Measurements from ENCODE around the gene RPL14. TPM values are rescaled to one million over a fixed set of nuclear protein-coding genes. Genes with fewer than 3 reads are reported as not detected.

The RPL14 gene
- 1,555 TPM for polyA plus RNA-seq (2013, experiment 1 of 2)
- polyA plus RNA-seq (2013, experiment 2 of 2): 1,586 TPM

- Histone ChIP-seq H2BK12ac (ENCODE audit: low read length) (no peak within 1 kb of the TSS), H2AK5ac (ENCODE audit: low read depth, low read length) (peak within 1 kb of the TSS; percentile 81), H2BK120ac (ENCODE audit: low read depth, low read length) (no peak within 1 kb of the TSS), H3K79me1 (ENCODE audit: low read depth, low read length) (no peaks in the 10 kb centered on the region), H2BK5ac (ENCODE audit: low read length) (peak within 1 kb of the TSS; percentile 68), H3K9ac (ENCODE audit: low read depth, low read length, poor library complexity) (peak within 1 kb of the TSS; percentile 98), H3K4me1 (ENCODE audit: control insufficient read depth in 2 of 2, insufficient read depth in 1 of 2, low read depth in 1 of 2, low read length in 2 of 2) (peaks cover 6 to 8% of the 10 kb centered on the region in 2 donors), H3K27ac (replicated peaks; ENCODE audit: low read length) (no peak within 1 kb of the TSS), H2BK15ac (ENCODE audit: low read length) (no peak within 1 kb of the TSS), H3K14ac (ENCODE audit: low read length) (peak within 1 kb of the TSS; percentile 79), H3K4me3 (ENCODE audit: low read length in 2 of 2) (peak within 1 kb of the TSS; percentile 82 to 98), H2AFZ (ENCODE audit: low read length) (peak within 1 kb of the TSS; percentile 71), H3K27me3 (ENCODE audit: control insufficient read depth in 3 of 3, insufficient read depth in 3 of 3, low read depth in 1 of 3, low read length in 3 of 3) (no peaks in the 10 kb centered on the region), H3K9me3 (replicated peaks in 1 of 2; ENCODE audit: control insufficient read depth in 2 of 2, insufficient read depth in 1 of 2, low read depth in 1 of 2, low read length in 2 of 2) (no peaks in the 10 kb centered on the region), H3K36me3 (replicated peaks in 1 of 2; ENCODE audit: control insufficient read depth in 2 of 2, insufficient read depth in 2 of 2, low read length in 2 of 2) (peaks cover 17 to 44% of the 10 kb centered on the region in 2 donors), H4K8ac (ENCODE audit: low read depth, low read length) (no peak within 1 kb of the TSS), H3K4me2 (ENCODE audit: insufficient read depth, low read length, poor library complexity, severe bottlenecking) (peak within 1 kb of the TSS; percentile 52), H4K91ac (ENCODE audit: low read depth, low read length, poor library complexity) (no peak within 1 kb of the TSS), H3K18ac (ENCODE audit: low read length) (peak within 1 kb of the TSS; percentile 85), H3K23ac (ENCODE audit: low read depth, low read length, poor library complexity) (peak within 1 kb of the TSS; percentile 89), H3K4ac (ENCODE audit: low read length) (no peak within 1 kb of the TSS)
- DNase-seq (ENCODE audit: low spot score): peak; percentile 87
- WGBS, 2 donors (ENCODE audit: extremely low coverage in 2 of 2, insufficient read length in 2 of 2, insufficient replicate concordance in 1 of 2): no CpG with 5 or more reads among the region's 79 CpGs
Observed at GRCh38 chr3:40456940-40457823, at the start of gene RPL14. RPL14 (plus strand) TSS chr3:40457339; CDS start chr3:40457472, 133 bp downstream.

DNA sequence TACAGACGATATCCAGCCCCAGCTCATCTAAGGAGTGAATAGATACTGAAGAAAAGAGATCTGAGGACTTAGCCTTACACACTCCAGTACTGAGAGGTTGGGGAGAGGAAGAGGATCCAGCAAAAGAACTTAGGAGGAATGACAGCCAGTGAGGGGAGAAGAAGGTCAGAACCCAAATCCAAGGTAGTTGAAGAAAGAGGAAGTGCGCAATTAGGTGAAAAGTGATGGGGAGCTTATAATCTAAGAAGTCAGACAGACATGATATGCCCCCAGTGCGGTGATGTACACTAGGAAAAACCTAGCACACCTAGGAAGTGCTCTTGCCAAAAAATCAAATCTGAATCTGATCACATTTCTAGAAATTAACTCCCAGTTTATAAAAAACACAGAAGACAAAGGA is 49.5 kb upstream of the RPL14 start:
- no peak for DNase-seq (ENCODE audit: low spot score)
- Histone ChIP-seq H2BK120ac (ENCODE audit: low read depth, low read length) (no peak overlapping the region), H3K9me3 (replicated peaks in 1 of 2; ENCODE audit: control insufficient read depth in 2 of 2, insufficient read depth in 1 of 2, low read depth in 1 of 2, low read length in 2 of 2) (no peaks in the 10 kb centered on the region), H2BK12ac (ENCODE audit: low read length) (no peak overlapping the region), H3K23ac (ENCODE audit: low read depth, low read length, poor library complexity) (no peak overlapping the region), H3K4me3 (ENCODE audit: low read length in 2 of 2) (no peak overlapping the region), H3K4ac (ENCODE audit: low read length) (no peak overlapping the region), H4K91ac (ENCODE audit: low read depth, low read length, poor library complexity) (no peak overlapping the region), H3K4me2 (ENCODE audit: insufficient read depth, low read length, poor library complexity, severe bottlenecking) (no peak overlapping the region), H3K14ac (ENCODE audit: low read length) (no peak overlapping the region), H2BK5ac (ENCODE audit: low read length) (no peak overlapping the region), H3K36me3 (replicated peaks in 1 of 2; ENCODE audit: control insufficient read depth in 2 of 2, insufficient read depth in 2 of 2, low read length in 2 of 2) (no peaks in the 10 kb centered on the region), H3K79me1 (ENCODE audit: low read depth, low read length) (no peaks in the 10 kb centered on the region), H2AK5ac (ENCODE audit: low read depth, low read length) (no peak overlapping the region), H3K18ac (ENCODE audit: low read length) (no peak overlapping the region), H2AFZ (ENCODE audit: low read length) (no peak overlapping the region), H2BK15ac (ENCODE audit: low read length) (no peak overlapping the region), H3K4me1 (ENCODE audit: control insufficient read depth in 2 of 2, insufficient read depth in 1 of 2, low read depth in 1 of 2, low read length in 2 of 2) (no peaks in the 10 kb centered on the region), H4K8ac (ENCODE audit: low read depth, low read length) (no peak overlapping the region), H3K9ac (ENCODE audit: low read depth, low read length, poor library complexity) (no peak overlapping the region), H3K27me3 (ENCODE audit: control insufficient read depth in 3 of 3, insufficient read depth in 3 of 3, low read depth in 1 of 3, low read length in 3 of 3) (peaks cover 0 to 1% (median 0%) of the 10 kb centered on the region in 3 experiments), H3K27ac (replicated peaks; ENCODE audit: low read length) (no peak overlapping the region)
- WGBS, 2 donors (ENCODE audit: extremely low coverage in 2 of 2, insufficient read length in 2 of 2, insufficient replicate concordance in 1 of 2): no CpG with 5 or more reads among the region's 3 CpGs

DNA sequence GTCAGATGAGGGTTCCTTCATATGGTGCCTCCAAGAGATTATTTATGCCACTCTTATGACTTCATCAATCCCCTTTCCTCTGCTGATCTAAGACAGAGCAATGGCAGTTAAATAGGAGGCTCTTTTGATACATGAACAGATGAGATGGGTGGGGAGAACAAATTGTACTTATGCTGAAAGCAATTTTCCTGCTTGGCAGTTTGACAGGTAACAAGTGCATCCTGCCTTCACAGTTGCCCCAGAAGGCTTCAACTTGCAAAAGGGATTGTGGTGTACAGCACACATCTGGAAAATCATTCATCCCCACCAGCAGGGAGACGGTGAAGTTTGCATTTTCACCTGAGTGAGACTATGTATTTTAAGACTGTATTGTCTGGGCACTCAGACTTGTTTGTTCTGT is 42.9 kb upstream of the RPL14 start:
- no peak overlapping the region for H2AK5ac ChIP-seq (ENCODE audit: low read depth, low read length)
- H3K4me2 ChIP-seq (ENCODE audit: insufficient read depth, low read length, poor library complexity, severe bottlenecking): no peak overlapping the region
- WGBS, 2 donors (ENCODE audit: extremely low coverage in 2 of 2, insufficient read length in 2 of 2, insufficient replicate concordance in 1 of 2): no CpG with 5 or more reads among the region's 1 CpG
- H3K36me3 ChIP-seq (replicated peaks in 1 of 2; ENCODE audit: control insufficient read depth in 2 of 2, insufficient read depth in 2 of 2, low read length in 2 of 2): no peaks in the 10 kb centered on the region
- no peak overlapping the region for H2BK5ac ChIP-seq (ENCODE audit: low read length)
- no peak overlapping the region for H3K9ac ChIP-seq (ENCODE audit: low read depth, low read length, poor library complexity)
- no peak overlapping the region for H3K4me3 ChIP-seq (ENCODE audit: low read length in 2 of 2)
- no peak overlapping the region for H2BK12ac ChIP-seq (ENCODE audit: low read length)
- DNase-seq (ENCODE audit: low spot score): no peak
- H3K79me1 ChIP-seq (ENCODE audit: low read depth, low read length): no peaks in the 10 kb centered on the region
- no peak overlapping the region for H4K8ac ChIP-seq (ENCODE audit: low read depth, low read length)
- no peak overlapping the region for H4K91ac ChIP-seq (ENCODE audit: low read depth, low read length, poor library complexity)
- H3K18ac ChIP-seq (ENCODE audit: low read length): no peak overlapping the region
- H3K23ac ChIP-seq (ENCODE audit: low read depth, low read length, poor library complexity): no peak overlapping the region
- H3K4ac ChIP-seq (ENCODE audit: low read length): no peak overlapping the region
- no peaks in the 10 kb centered on the region for H3K9me3 ChIP-seq (replicated peaks in 1 of 2; ENCODE audit: control insufficient read depth in 2 of 2, insufficient read depth in 1 of 2, low read depth in 1 of 2, low read length in 2 of 2)
- H2AFZ ChIP-seq (ENCODE audit: low read length): no peak overlapping the region
- H3K14ac ChIP-seq (ENCODE audit: low read length): no peak overlapping the region
- H3K4me1 ChIP-seq (ENCODE audit: control insufficient read depth in 2 of 2, insufficient read depth in 1 of 2, low read depth in 1 of 2, low read length in 2 of 2): no peaks in the 10 kb centered on the region
- no peaks in the 10 kb centered on the region for H3K27me3 ChIP-seq (ENCODE audit: control insufficient read depth in 3 of 3, insufficient read depth in 3 of 3, low read depth in 1 of 3, low read length in 3 of 3)
- H2BK15ac ChIP-seq (ENCODE audit: low read length): no peak overlapping the region
- no peak overlapping the region for H3K27ac ChIP-seq (replicated peaks; ENCODE audit: low read length)
- no peak overlapping the region for H2BK120ac ChIP-seq (ENCODE audit: low read depth, low read length)

- Histone ChIP-seq H3K9ac (ENCODE audit: low read depth, low read length, poor library complexity) (no peak overlapping the region), H2AFZ (ENCODE audit: low read length) (no peak overlapping the region), H2BK5ac (ENCODE audit: low read length) (no peak overlapping the region), H3K9me3 (replicated peaks in 1 of 2; ENCODE audit: control insufficient read depth in 2 of 2, insufficient read depth in 1 of 2, low read depth in 1 of 2, low read length in 2 of 2) (no peaks in the 10 kb centered on the region), H3K4me2 (ENCODE audit: insufficient read depth, low read length, poor library complexity, severe bottlenecking) (no peak overlapping the region), H3K18ac (ENCODE audit: low read length) (no peak overlapping the region), H4K8ac (ENCODE audit: low read depth, low read length) (no peak overlapping the region), H2BK12ac (ENCODE audit: low read length) (no peak overlapping the region), H3K27me3 (ENCODE audit: control insufficient read depth in 3 of 3, insufficient read depth in 3 of 3, low read depth in 1 of 3, low read length in 3 of 3) (no peaks in the 10 kb centered on the region), H2BK15ac (ENCODE audit: low read length) (no peak overlapping the region), H3K79me1 (ENCODE audit: low read depth, low read length) (no peaks in the 10 kb centered on the region), H2AK5ac (ENCODE audit: low read depth, low read length) (no peak overlapping the region), H3K4me1 (ENCODE audit: control insufficient read depth in 2 of 2, insufficient read depth in 1 of 2, low read depth in 1 of 2, low read length in 2 of 2) (no peaks in the 10 kb centered on the region), H3K14ac (ENCODE audit: low read length) (no peak overlapping the region), H3K27ac (replicated peaks; ENCODE audit: low read length) (no peak overlapping the region), H2BK120ac (ENCODE audit: low read depth, low read length) (no peak overlapping the region), H3K4me3 (ENCODE audit: low read length in 2 of 2) (no peak overlapping the region), H3K4ac (ENCODE audit: low read length) (no peak overlapping the region), H3K23ac (ENCODE audit: low read depth, low read length, poor library complexity) (no peak overlapping the region), H4K91ac (ENCODE audit: low read depth, low read length, poor library complexity) (no peak overlapping the region), H3K36me3 (replicated peaks in 1 of 2; ENCODE audit: control insufficient read depth in 2 of 2, insufficient read depth in 2 of 2, low read length in 2 of 2) (no peaks in the 10 kb centered on the region)
- no peak for DNase-seq (ENCODE audit: low spot score)
- no CpG with 5 or more reads among the region's 2 CpGs for WGBS, 2 donors (ENCODE audit: extremely low coverage in 2 of 2, insufficient read length in 2 of 2, insufficient replicate concordance in 1 of 2)
Observed at GRCh38 chr3:40417845-40418543, 39.1 kb upstream of the RPL14 start.

All from neuronal stem cell (in vitro differentiated cells).